CD4-positive, alpha-beta T cell treated with Interleukin-15 for 4 hours (primary cell): ENCODE measurements around the gene RPSA.
"Not testable (repeated sequence)": the region's sequence is repeated elsewhere in the genome, so short reads cannot be mapped to it uniquely, and the experiment has no call there.

Experiments
- DNase-seq: peaks from one replicate; pipeline ENCODE4 v3.0.0-alpha.2; 2020; ENCODE audit warnings: low spot score

Gene RPSA

GRCh38 chr3:39388741-39389248 lies 17.7 kb upstream of the RPSA start:
- no peak for DNase-seq

DNA sequence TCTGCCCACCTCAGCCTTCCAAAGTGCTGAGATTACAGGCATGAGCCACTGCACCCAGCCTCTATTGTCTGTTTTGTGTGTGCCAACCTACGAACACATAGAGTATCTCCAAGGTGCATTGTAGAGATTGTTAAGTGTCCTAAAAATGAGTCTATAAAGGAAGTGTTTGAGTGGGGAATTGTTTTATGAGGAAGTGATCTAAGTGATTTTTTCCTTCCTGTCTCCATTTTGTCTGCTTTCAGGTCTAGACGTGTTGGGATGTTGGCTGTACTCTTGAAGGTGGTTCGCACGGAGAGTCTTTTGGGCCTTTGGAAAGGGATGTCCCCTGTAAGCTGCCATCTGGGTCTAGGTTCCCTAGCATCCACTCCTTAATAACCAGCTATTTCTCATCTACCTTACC lies 16.3 kb upstream of the RPSA start:
- no peak for DNase-seq

DNA sequence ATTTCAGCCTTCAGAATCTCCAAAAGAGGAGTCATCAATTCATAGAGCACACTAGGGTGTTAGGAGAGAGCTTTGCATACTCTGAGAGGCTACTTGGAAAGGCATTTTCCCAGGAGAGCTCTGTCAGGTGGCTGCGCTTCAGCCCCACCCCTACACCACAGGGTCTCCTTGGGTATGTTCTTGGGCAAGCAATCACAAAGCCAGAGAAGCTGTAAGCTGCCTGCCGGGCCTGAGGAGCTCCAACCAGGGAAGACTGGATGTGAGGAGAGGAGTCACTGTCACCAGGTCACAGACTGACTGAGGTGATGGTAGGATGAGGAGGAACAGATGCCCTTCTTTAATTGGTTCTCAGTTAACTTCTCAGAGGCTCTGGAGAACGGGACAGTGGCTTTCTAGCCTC lies 9.8 kb upstream of the RPSA start:
- DNase-seq = no peak

GRCh38 chr3:39398700-39399099 lies 7.8 kb upstream of the RPSA start:
- no peak for DNase-seq

DNA sequence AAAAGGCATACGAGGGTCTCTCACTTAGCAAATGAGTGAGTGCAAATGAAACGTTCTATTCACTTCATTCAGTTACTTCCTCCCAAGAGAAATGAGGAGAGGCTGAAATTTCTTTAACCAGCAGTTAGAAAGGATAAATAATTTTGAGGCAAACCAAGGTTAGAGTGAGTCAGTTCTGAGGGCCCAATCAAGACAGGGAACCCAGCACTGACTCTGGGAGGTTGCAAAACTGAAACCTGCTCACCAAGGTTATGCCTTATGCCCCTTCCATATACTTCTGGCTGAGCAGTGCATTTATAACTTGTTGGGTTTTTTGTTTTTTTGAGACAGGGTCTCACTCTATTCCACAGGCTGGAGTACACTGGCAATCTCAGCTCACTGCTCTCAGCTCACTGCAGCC lies 4.5 kb upstream of the RPSA start:
- DNase-seq = no peak

DNA sequence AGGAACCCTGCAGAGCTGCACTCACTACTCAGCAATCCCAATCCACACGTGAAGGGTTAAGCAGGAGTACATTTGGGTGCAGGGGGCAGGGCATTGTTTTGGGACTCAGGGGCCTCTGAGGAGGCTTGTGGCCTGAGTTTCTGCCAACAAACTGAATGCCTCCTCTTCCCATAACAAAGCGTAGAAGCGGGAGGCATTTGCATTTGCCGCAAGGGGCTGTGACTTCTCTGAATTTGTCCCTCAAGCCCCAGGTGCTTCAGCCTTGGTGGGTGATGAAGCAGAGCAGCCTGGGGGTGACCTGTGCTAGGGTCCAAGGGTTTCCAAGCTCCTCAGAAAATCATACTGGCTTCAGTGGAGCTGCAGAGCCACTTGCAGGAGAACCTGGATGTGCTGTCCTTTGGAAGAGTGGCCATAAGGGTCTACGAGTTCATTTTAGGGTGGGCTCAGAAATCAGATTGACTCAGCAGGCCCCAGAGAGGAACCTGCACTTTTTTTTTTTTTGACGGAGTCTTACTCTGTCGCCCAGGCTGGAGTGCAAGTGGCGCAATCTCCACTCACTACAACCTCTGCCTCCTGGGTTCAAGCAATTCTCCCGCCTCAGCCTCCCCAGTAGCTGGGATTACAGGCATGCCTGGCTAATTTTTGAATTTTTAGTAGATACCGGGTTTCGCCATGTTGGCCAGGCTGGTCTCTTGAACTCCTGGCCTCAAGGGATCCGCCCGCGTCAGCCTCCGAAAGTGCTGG lies 1.4 kb upstream of the RPSA start:
- no peak for DNase-seq

GRCh38 chr3:39405687-39406367 lies 693 bp upstream of the RPSA start:
- DNase-seq = no peak

GRCh38 chr3:39407259-39407629 lies 724 bp downstream of the RPSA start:
- DNase-seq = no peak

- no peak for DNase-seq
These were observed 1.4 kb downstream of the RPSA start for GRCh38 chr3:39407773-39408492.

DNA sequence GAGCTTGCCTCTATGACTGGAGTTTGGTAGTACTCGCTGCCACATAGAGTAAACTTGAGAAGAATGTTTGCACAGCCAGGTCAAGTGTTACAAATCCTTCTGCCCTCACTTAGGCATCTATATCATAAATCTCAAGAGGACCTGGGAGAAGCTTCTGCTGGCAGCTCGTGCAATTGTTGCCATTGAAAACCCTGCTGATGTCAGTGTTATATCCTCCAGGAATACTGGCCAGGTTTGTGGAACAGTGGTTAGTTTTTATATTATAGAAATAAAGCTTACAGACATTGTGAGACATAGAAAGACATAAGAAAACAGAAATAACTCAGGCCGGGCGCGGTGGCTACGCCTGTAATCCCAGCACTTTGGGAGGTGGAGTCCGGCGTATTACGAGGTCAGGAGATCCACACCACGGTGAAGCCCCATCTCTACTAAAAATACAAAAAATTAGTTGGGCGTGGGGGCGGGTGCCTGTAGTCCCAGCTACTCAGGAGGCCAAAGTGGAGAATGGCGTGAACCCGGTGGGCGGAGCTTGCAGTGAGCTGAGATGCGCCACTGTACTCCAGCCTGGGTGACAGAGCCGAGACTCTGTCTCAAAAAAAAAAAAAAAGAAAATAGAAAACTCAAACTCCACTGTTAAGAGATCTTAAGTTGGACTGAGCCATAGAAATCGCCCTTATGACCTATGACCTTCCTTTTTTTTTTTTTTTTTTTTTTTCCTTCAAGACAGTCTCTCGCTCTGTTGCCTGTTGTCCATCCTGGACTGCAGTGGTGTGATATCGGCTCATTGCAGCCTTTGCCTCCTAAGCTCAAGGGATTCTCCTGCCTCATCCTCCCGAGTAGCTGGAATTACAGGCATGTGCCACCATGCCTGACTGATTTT lies 2.2 kb downstream of the RPSA start:
- DNase-seq = no peak

DNA sequence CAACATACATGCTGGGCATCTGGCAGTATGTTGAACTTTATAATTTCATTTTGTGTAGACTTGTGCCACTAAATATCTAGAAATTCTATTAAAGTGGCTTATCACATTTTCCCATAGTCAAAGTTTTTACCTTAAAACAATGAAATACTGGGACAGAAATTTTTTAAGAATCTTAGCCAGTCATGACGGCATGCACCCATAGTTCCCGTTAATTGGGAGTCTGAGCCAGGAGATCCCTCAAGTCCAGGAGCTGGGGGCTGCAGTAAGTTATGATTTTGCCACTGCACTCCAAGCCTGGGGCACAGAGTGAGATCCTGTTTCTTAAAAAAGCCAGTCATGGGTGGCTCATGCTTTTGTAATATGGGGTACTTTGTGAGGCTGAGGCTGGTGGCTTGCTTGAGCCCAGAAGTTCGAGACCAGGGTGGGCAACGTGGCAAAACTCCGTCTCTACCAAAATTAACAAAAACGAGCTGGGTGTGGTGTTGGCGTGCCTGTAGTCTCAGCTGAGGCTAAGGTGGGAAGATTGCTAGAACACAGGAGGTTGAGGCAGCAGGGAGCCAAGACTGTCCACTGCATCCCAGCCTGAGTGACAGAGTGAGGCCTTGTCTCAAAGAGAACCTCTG lies 3.1 kb downstream of the RPSA start:
- DNase-seq = no peak

- DNase-seq = no peak
These were observed 4.4 kb downstream of the RPSA start for GRCh38 chr3:39410893-39411292.

GRCh38 chr3:39412668-39413260 lies 6.2 kb downstream of the RPSA start:
- no peak for DNase-seq

DNA sequence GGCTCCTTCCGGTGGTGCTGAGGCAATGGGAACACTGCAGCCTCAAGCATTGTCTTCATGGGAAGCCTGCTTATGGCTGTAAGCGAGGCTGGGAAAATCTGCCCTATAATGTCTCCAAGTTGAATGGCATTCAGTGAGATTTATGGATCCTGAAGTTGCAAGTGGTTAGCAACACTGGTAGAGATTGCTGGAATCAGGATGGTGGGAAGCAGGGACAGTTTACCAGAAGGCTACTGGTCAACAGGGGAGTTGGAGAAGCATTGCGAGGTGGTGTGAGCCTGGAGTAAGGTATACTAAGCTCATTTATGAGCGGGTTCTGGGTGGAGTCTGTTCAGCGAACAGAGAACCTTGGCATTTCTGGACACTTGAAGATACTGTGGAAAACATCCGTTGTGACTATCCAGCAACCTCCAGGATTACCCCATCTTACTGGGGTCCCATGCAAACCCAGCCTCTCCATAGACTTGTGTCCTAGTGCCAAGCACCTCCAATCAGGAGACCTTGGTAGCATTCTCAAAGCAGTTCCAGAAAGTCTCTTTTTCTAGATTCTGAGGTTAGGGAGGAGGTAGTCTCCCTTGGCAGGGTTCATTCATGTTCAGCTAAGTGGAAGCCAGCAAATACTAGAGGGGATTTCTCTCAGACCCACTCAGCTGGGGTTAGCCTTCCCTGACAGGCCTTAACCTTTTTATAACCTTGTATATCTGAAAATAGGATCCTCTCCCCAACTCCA lies 7.3 kb downstream of the RPSA start:
- no peak for DNase-seq

DNA sequence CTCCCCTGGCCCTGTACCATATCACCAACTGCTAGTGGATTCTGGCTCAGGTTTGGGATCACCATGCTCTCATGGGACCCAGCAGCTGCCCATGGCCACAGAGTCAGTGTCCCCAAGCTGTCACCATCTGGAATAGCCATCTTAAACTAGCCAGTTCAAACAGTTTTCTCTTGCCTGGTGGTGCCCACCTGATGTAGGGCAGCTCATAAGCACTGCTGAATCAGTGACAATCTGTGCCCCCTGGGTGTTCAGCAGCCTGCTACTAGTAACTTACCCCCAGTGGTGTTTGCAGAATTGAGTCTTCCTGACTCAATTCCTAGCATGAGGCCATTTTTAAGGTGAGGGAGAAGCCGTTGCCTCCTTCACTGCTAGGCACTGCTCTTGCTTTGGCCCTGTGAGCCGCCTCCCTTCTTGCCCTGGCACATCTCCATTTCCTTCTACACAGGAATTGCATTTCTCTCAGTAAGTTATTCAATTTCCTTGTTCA lies 7.9 kb downstream of the RPSA start:
- no peak for DNase-seq

DNA sequence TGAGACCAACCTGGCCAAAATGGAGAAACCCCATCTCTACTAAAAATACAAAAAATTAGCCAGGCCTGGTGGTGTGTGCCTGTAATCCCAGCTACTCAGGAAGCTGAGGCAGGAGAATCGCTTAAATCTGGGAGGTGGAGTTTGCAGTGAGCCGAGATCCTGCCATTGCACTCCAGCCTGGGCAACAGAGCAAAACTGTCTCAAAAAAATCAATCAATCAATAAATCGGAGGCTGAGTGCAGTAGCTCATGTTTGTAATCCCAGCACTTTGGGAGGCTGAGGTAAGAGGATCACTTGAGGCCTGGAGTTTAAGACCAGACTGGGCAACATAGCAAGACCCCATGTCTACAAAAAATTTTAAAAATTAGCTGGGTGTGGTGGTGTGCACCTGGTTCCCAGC lies 8.8 kb downstream of the RPSA start:
- DNase-seq = not testable (repeated sequence)

GRCh38 chr3:39415983-39416382 lies 9.5 kb downstream of the RPSA start:
- no peak for DNase-seq

GRCh38 chr3:39416998-39417397 lies 10.5 kb downstream of the RPSA start:
- not testable (repeated sequence) for DNase-seq

DNA sequence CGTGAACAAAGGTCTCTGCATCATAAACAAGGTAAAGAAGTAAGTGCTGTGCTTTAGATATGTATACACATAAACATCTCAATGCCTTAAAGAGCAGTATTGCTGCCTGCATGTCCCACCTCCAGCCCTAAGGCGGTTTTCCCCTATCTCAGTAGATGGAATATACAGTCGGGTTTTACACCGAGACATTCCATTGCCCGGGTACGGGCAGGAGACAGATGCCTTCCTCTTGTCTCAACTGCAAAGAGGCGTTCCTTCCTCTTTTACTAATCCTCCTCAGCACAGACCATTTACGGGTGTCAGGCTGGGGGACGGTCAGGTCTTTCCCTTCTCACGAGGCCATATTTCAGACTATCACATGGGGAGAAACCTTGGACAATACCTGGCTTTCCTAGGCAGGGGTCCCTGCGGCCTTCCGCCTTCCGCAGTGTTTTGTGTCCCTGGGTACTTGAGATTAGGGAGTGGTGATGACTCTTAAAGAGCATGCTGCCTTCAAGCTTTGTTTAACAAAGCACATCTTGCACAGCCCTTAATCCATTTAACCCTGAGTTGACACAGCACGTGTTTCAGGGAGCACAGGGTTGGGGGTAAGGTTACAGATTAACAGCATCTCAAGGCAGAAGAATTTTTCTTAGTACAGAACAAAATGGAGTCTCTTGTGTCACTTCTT lies 12.2 kb downstream of the RPSA start:
- DNase-seq = not testable (repeated sequence)
